Ishikawa (cell line): ENCODE results near the gene KCTD16.

Experiments used
- CEBPB ChIP-seq: IDR thresholded peaks from 2 replicates; pipeline ENCODE4 v1.6.1; 2012
- CREB1 ChIP-seq: IDR thresholded peaks from 2 replicates; pipeline ENCODE4 v1.6.1; 2012; ENCODE audit warnings: low read depth
- EGR1 ChIP-seq: IDR thresholded peaks from 2 replicates; pipeline ENCODE4 v1.6.1; 2012
- EP300 ChIP-seq: IDR thresholded peaks from 2 replicates; pipeline ENCODE4 v1.6.1; 2012; ENCODE audit warnings: borderline replicate concordance
- FOXM1 ChIP-seq: IDR thresholded peaks from 2 replicates; pipeline ENCODE4 v1.6.1; 2012; ENCODE audit warnings: low read depth, borderline replicate concordance
- NFIC ChIP-seq: IDR thresholded peaks from 2 replicates; pipeline ENCODE4 v1.6.1; 2012
- RAD21 ChIP-seq: IDR thresholded peaks from 2 replicates; pipeline ENCODE4 v1.6.1; 2012; ENCODE audit warnings: low read depth
- TAF1 ChIP-seq: IDR thresholded peaks from 2 replicates; pipeline ENCODE4 v1.6.1; 2012; ENCODE audit warnings: low read depth, mild to moderate bottlenecking
- TCF12 ChIP-seq: IDR thresholded peaks from 2 replicates; pipeline ENCODE4 v1.6.1; 2012; ENCODE audit warnings: low read depth
- TEAD4 ChIP-seq: IDR thresholded peaks from 2 replicates; pipeline ENCODE4 v1.6.1; 2012
- YY1 ChIP-seq: IDR thresholded peaks from 2 replicates; pipeline ENCODE4 v1.6.1; 2012; ENCODE audit warnings: low read depth
- ZBTB7A ChIP-seq: IDR thresholded peaks from 2 replicates; pipeline ENCODE4 v1.6.1; 2012; ENCODE audit warnings: low read depth
- TF ChIP-seq, protein P1 (sequence below): IDR thresholded peaks from 2 replicates; pipeline ENCODE4 v1.6.1; 2012
- TF ChIP-seq, protein P2 (sequence below): IDR thresholded peaks from 2 replicates; pipeline ENCODE4 v1.6.1; 2012
- TF ChIP-seq, protein P3 (sequence below): IDR thresholded peaks from 2 replicates; pipeline ENCODE4 v1.6.1; 2012; ENCODE audit warnings: low read depth, mild to moderate bottlenecking

Gene KCTD16

DNA sequence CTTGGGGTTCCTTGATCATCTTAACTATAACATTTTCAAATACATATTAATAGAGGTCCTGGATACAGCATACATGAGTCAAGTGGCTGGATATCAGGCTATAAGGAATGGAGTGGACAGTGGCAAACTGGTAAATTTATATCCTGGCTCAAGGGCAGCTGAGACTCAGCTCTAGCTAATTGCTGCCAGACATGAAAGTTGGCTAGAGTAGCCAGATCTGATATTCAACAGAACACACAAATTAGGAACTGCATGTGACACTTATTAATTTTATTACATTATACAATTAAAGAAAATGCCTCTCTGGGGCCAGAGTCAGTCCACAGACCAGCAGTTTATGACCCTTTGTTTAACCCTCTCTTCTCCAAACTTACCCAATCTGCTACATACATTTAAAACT lies 206.5 kb downstream of the KCTD16 start:
- TF ChIP-seq TAF1 = no peak
- no peak for TF ChIP-seq TEAD4
- TF ChIP-seq EGR1 = no peak

DNA sequence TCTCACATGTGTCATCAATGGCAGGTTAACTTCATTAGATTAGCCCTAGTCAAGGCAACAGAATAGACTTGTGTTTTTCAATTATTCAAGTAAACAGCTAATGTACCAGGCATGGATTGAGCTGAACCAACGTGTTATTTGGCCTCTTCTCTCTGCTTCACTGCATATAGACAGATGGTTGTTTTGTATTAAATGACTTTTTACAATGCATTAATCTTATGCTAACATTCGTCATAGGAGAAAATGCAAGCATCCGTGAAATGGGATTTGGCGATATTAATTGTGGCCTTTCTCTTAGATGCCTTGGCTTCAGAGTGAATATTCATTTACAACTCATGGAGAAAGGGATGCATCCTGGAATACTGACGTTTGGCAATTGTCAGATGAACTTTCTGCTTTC lies 208.0 kb downstream of the KCTD16 start:
- TF ChIP-seq, protein P1, sequence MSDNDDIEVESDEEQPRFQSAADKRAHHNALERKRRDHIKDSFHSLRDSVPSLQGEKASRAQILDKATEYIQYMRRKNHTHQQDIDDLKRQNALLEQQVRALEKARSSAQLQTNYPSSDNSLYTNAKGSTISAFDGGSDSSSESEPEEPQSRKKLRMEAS = no peak
- no peak for TF ChIP-seq EGR1
- TF ChIP-seq EP300 = no peak
- TF ChIP-seq NFIC = no peak
- TF ChIP-seq RAD21 = no peak
- TF ChIP-seq, protein P2, sequence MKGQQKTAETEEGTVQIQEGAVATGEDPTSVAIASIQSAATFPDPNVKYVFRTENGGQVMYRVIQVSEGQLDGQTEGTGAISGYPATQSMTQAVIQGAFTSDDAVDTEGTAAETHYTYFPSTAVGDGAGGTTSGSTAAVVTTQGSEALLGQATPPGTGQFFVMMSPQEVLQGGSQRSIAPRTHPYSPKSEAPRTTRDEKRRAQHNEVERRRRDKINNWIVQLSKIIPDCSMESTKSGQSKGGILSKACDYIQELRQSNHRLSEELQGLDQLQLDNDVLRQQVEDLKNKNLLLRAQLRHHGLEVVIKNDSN = no peak
- TF ChIP-seq ZBTB7A = no peak
- no peak for TF ChIP-seq YY1
- TF ChIP-seq CREB1 = no peak

DNA sequence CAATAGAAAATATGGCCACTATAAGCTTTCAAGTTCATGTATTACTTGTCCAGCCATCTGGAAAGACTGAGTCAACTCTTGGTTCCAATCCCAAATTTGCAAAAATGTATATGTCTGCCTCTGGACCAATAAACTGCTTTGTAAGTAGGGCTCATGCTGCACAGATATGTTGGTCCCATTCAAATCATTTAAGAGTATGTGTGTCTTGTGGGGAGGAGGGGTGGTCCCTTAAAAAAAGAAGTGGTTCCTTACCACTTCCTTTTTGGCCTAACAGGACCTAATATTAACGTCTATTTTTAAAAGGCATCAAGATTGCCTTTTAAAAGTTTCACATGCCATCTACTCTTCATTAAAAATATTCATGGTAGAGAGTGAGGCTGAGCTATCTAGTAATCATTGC lies 214.9 kb downstream of the KCTD16 start:
- TF ChIP-seq CREB1 (no peak), YY1 (no peak), TCF12 (no peak), ZBTB7A (no peak), FOXM1 (no peak), EGR1 (no peak), RAD21 (no peak), TAF1 (no peak), CEBPB (no peak), NFIC (no peak), TEAD4 (no peak), EP300 (no peak)
- TF ChIP-seq, protein P1 = no peak
- TF ChIP-seq, protein P2 = no peak
- TF ChIP-seq, protein P3, sequence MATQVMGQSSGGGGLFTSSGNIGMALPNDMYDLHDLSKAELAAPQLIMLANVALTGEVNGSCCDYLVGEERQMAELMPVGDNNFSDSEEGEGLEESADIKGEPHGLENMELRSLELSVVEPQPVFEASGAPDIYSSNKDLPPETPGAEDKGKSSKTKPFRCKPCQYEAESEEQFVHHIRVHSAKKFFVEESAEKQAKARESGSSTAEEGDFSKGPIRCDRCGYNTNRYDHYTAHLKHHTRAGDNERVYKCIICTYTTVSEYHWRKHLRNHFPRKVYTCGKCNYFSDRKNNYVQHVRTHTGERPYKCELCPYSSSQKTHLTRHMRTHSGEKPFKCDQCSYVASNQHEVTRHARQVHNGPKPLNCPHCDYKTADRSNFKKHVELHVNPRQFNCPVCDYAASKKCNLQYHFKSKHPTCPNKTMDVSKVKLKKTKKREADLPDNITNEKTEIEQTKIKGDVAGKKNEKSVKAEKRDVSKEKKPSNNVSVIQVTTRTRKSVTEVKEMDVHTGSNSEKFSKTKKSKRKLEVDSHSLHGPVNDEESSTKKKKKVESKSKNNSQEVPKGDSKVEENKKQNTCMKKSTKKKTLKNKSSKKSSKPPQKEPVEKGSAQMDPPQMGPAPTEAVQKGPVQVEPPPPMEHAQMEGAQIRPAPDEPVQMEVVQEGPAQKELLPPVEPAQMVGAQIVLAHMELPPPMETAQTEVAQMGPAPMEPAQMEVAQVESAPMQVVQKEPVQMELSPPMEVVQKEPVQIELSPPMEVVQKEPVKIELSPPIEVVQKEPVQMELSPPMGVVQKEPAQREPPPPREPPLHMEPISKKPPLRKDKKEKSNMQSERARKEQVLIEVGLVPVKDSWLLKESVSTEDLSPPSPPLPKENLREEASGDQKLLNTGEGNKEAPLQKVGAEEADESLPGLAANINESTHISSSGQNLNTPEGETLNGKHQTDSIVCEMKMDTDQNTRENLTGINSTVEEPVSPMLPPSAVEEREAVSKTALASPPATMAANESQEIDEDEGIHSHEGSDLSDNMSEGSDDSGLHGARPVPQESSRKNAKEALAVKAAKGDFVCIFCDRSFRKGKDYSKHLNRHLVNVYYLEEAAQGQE = no peak

DNA sequence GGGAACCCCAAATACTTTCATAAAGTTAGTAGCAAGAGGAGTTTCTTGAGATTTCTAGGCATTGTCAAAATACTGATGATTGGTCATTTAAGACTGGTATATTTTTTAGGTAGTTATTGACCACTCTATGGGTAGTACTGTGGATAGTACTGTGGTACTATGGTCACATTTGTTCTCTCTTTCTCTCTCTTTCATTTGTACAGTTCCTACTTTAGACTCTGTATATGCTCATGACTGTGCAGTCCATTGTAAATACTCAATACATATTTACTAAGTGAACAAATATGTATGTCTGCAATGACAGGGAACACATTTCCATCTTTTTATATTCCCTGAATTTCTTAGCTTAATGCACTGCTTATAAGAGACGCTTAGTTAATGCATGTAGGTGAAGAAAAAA lies 215.6 kb downstream of the KCTD16 start:
- TF ChIP-seq CREB1 (no peak), TCF12 (no peak), YY1 (no peak)
- TF ChIP-seq, protein P2 = no peak
- TF ChIP-seq, protein P3 = no peak

DNA sequence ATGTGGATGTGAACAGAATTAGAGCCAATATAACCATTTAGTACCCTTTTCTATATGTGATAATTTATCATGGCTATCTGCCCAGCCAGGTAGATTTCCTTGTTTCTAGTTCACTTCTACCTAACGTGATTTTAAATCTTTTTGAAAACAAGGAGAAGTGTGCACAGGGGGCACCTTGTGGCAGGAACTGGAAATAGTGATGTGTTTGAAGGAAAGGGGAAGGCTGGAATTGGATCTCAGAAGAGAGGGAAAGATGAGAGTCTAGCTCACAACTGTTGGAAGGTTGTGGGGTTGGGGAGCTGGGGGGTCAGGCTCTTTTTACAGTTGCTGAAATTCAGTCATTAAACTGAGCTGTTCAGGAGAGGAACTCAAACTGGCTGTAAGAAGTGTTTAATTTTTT lies 219.5 kb downstream of the KCTD16 start:
- TF ChIP-seq RAD21 (no peak), TCF12 (no peak), EGR1 (no peak), CEBPB (no peak), ZBTB7A (no peak), EP300 (no peak), TAF1 (no peak), YY1 (no peak), TEAD4 (no peak), CREB1 (no peak), FOXM1 (no peak), NFIC (no peak)
- TF ChIP-seq, protein P2 = no peak
- TF ChIP-seq, protein P3 = no peak
- TF ChIP-seq, protein P1 = no peak
